KMS-11 (cell line): Measurements from ENCODE around the gene UBL4A.

Source experiments
- H2AFZ ChIP-seq: fragments of 200-600 bp; sonication (generic); 2 replicates; pipeline ENCODE4 v1.6.1; 2016; ENCODE audit warnings: antibody characterized with exemption, mixed run types, low read depth
- H3K27ac ChIP-seq: fragments of 200-600 bp; sonication (generic); 2 replicates; pipeline ENCODE4 v1.6.1; 2016; ENCODE audit warnings: mild to moderate bottlenecking, mixed run types
- H3K27me3 ChIP-seq: fragments of 200-600 bp; sonication (generic); 2 replicates; pipeline ENCODE4 v1.6.1; 2017; ENCODE audit warnings: mild to moderate bottlenecking, low read depth, mixed run types, moderate library complexity; ENCODE audit not compliant: insufficient read depth
- H3K36me3 ChIP-seq: fragments of 200-600 bp; sonication (generic); 2 replicates; pipeline ENCODE4 v1.6.1; 2017; ENCODE audit warnings: mild to moderate bottlenecking, mixed run types; ENCODE audit not compliant: insufficient read depth
- H3K4me1 ChIP-seq: fragments of 200-600 bp; sonication (generic); 2 replicates; pipeline ENCODE4 v1.6.1; 2016; ENCODE audit warnings: mild to moderate bottlenecking, low read depth, mixed run types; ENCODE audit not compliant: poor library complexity, severe bottlenecking
- H3K4me2 ChIP-seq: fragments of 200-600 bp; sonication (generic); 2 replicates; pipeline ENCODE4 v1.7.0; 2016; ENCODE audit warnings: mild to moderate bottlenecking, mixed run types
- H3K4me3 ChIP-seq: fragments of 200-600 bp; sonication (generic); IDR thresholded peaks from 2 replicates; pipeline ENCODE4 v1.6.1; 2017; ENCODE audit warnings: low read depth, low read length, mixed read lengths; ENCODE audit not compliant: insufficient read depth
- H3K79me2 ChIP-seq: fragments of 200-600 bp; sonication (generic); 2 replicates; pipeline ENCODE4 v1.6.1; 2016; ENCODE audit warnings: low read depth, mixed run types; ENCODE audit not compliant: insufficient read depth
- H3K9ac ChIP-seq: fragments of 200-600 bp; sonication (generic); 2 replicates; pipeline ENCODE4 v1.6.1; 2016; ENCODE audit warnings: mild to moderate bottlenecking, mixed run types
- H4K20me1 ChIP-seq: fragments of 200-600 bp; sonication (generic); 2 replicates; pipeline ENCODE4 v1.6.1; 2016; ENCODE audit warnings: mild to moderate bottlenecking, mixed run types; ENCODE audit not compliant: insufficient read depth
- CTCF ChIP-seq: fragments of 200-600 bp; sonication (generic); conservative IDR thresholded peaks from 2 replicates; pipeline ENCODE4 v1.6.1; 2017; ENCODE audit warnings: low read depth, mild to moderate bottlenecking, antibody characterized with exemption, low read length, moderate library complexity, mixed read lengths

UBL4A gene

GRCh38 chrX:154511761-154512160 is 25.3 kb upstream of the UBL4A start:
- H3K4me1 ChIP-seq: peaks cover 9% of the 10 kb centered on the region
- no peaks in the 10 kb centered on the region for H3K27me3 ChIP-seq
- no peak for TF ChIP-seq CTCF
- H3K79me2 ChIP-seq: no peaks in the 10 kb centered on the region
- no peak overlapping the region for H3K9ac ChIP-seq
- H2AFZ ChIP-seq: no peak overlapping the region
- H3K36me3 ChIP-seq: no peaks in the 10 kb centered on the region
- H3K27ac ChIP-seq: no peak overlapping the region
- H3K4me3 ChIP-seq: no peak overlapping the region
- H4K20me1 ChIP-seq: no peaks in the 10 kb centered on the region
- H3K4me2 ChIP-seq: no peak overlapping the region

GRCh38 chrX:154509455-154509854 is 23.0 kb upstream of the UBL4A start:
- no peak overlapping the region for H3K4me2 ChIP-seq
- H3K4me1 ChIP-seq: no peaks in the 10 kb centered on the region
- no peaks in the 10 kb centered on the region for H3K36me3 ChIP-seq
- no peaks in the 10 kb centered on the region for H3K27me3 ChIP-seq
- no peaks in the 10 kb centered on the region for H3K79me2 ChIP-seq
- no peak overlapping the region for H3K27ac ChIP-seq
- H4K20me1 ChIP-seq: no peaks in the 10 kb centered on the region
- no peak overlapping the region for H3K9ac ChIP-seq
- TF ChIP-seq CTCF: no peak
- no peak overlapping the region for H3K4me3 ChIP-seq
- no peak overlapping the region for H2AFZ ChIP-seq

- Histone ChIP-seq H3K27ac (no peak overlapping the region), H3K79me2 (no peaks in the 10 kb centered on the region), H3K27me3 (no peaks in the 10 kb centered on the region), H3K4me3 (no peak overlapping the region), H3K9ac (no peak overlapping the region), H3K36me3 (no peaks in the 10 kb centered on the region), H2AFZ (no peak overlapping the region), H3K4me2 (no peak overlapping the region), H3K4me1 (no peaks in the 10 kb centered on the region), H4K20me1 (no peaks in the 10 kb centered on the region)
- TF ChIP-seq CTCF: no peak
Measured at GRCh38 chrX:154508384-154508745, 21.9 kb upstream of the UBL4A start.

- H3K36me3 ChIP-seq: no peaks in the 10 kb centered on the region
Measured at GRCh38 chrX:154507673-154508383, 21.4 kb upstream of the UBL4A start.

More at GRCh38 chrX:154507673-154508383, 21.4 kb upstream of the UBL4A start:
- H4K20me1 ChIP-seq: no peaks in the 10 kb centered on the region
- no peak for TF ChIP-seq CTCF
- H3K79me2 ChIP-seq: no peaks in the 10 kb centered on the region
- H3K27ac ChIP-seq: no peak overlapping the region
- H3K9ac ChIP-seq: no peak overlapping the region
- H3K4me1 ChIP-seq: no peaks in the 10 kb centered on the region
- no peak overlapping the region for H3K4me3 ChIP-seq
- H3K4me2 ChIP-seq: no peak overlapping the region
- no peaks in the 10 kb centered on the region for H3K27me3 ChIP-seq
- H2AFZ ChIP-seq: no peak overlapping the region
